GM19238 (cell line): ENCODE data around the gene PLA2G6.
"Not testable (repeated sequence)": the region's sequence is repeated elsewhere in the genome, so short reads cannot be mapped to it uniquely, and the experiment has no call there.

ENCODE experiments used
- DNase-seq: peaks from one replicate; pipeline ENCODE4 v3.0.0; 2011; ENCODE audit warnings: low spot score; ENCODE audit not compliant: insufficient read length

The PLA2G6 gene

GRCh38 chr22:38086001-38086845 lies 95.4 kb downstream of the PLA2G6 start:
- DNase-seq, result no peak

DNA sequence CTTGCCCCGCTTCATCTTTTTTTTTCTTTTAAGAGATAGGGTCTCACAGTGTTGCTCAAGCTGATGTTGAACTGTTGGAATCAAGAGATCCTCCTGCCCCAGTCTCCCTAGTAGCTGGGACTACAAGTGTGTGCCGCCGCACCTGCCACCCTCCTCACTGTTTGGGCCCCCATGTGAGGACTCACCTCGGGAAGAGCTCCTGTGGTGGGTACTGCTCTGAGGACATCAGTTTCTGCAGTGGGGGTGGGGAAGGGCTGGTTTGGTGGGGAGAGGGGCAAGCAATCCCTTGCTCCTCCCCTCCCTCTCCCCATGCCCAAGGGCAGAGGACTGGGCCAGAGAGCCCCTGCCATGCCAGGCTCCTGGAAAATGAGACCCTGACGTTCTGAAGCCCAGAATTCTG lies 96.1 kb downstream of the PLA2G6 start:
- DNase-seq, result no peak

DNA sequence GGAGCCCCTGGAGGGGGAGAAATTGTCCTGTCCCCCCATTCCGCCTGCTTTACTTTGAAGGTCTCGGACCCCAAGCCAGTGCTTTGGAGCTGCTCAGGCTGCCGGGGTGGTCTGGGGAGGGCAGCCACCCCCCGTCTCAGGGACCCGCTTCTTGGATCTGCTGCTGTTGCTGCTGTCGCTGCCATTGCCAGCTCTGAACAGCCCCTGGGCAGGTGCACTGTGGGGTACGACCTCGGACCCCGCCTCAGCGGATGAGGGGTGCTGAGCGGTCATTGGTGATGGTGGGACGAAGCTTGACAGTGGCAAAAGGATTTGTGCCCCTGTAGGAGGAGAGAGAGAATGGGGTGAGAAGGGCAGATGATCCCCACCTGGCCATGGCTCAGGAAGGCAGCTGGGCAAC lies 96.6 kb downstream of the PLA2G6 start:
- no peak for DNase-seq

GRCh38 chr22:38083931-38084631 lies 97.5 kb downstream of the PLA2G6 start, which contains the start of gene SLC16A8:
TSS of gene SLC16A8 (minus strand) at chr22:38084184. CDS start at chr22:38082873, 1,311 bp downstream.
- DNase-seq, result no peak

- no peak for DNase-seq
Measured at GRCh38 chr22:38082986-38083710, 98.5 kb downstream of the PLA2G6 start.

- no peak for DNase-seq
Measured at GRCh38 chr22:38081941-38082828, 99.4 kb downstream of the PLA2G6 start.

GRCh38 chr22:38081636-38081940 lies 100.0 kb downstream of the PLA2G6 start:
- DNase-seq, result no peak

- DNase-seq, result no peak
Measured at GRCh38 chr22:38080850-38081635, 100.6 kb downstream of the PLA2G6 start.

DNA sequence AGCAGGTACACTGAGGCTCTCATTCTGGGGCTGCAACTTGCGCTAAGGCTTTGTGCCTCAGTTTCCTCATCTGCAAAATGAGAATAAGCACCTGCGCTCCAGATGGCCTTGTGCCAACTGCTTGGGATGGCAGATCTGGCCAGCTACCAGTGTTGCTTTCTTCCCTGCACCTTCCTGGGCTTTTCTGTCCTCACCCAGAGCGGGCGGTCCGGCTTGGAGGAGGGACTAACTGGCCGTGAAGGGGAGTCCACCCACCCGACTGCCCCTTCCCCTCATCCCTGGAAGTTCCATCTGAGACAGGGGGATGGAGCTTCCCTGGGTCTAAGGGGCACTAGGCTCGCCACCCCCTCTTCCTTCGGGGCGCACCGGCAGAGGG lies 101.2 kb downstream of the PLA2G6 start:
- no peak for DNase-seq

DNA sequence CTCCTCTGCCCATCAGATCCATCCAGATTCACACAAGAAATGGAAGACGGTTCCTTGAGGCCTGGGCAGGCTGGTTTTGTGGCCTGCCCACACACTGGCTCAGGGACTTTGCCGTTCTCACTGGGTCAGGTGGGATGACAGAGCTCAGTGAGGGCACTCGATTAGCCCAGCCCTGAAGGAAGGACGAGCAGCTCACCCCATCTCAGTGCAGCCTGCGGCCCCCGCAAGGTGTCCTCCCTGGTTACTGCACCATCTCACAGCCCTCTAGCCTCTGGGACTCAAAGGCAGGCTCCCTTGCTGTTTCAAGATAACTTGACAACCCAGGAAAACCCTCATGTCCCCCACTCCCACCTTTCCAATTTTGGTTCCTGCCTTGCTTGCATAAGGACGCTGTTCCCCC lies 101.8 kb downstream of the PLA2G6 start:
- DNase-seq, result no peak

GRCh38 chr22:38079208-38079607 lies 102.4 kb downstream of the PLA2G6 start:
- not testable (repeated sequence) for DNase-seq

DNA sequence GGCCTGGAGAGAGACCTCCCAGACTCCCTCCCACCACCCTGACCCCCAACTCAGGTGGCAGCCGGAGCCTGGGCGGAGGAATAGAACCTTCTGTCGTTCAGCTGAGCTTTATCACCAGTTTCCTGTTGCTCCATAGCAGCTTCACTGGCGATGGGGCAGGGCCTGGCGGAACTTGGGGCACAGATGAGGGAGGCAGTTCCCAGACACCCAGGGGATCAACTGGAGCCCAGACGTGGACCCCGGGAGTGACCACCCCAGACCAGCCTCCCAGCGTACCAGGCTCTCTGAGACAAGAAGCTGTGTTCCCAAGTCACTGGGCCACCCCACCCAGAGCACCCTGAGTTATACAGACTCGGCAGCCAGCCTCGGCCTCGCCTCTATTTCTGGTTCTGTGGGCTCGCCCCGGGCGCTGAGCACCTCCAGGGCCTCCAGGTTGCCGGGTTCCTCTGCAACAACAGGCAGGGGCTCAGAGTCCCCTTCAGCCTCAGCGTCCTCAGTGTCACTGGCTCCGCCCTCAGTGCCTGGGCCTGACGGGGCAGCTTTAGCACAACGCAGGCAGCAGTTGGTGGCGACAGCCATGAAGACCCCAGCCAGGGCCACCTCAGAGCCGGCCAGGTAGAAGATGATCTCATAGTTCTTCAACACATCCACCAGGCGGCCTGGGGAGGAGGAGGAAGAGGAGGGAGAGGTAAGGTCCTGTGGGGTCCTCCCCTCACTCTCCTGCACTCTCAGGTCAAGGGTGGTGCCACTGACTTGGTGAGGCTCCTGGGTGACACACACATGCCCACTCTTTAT lies 103.4 kb downstream of the PLA2G6 start:
- no peak for DNase-seq

DNA sequence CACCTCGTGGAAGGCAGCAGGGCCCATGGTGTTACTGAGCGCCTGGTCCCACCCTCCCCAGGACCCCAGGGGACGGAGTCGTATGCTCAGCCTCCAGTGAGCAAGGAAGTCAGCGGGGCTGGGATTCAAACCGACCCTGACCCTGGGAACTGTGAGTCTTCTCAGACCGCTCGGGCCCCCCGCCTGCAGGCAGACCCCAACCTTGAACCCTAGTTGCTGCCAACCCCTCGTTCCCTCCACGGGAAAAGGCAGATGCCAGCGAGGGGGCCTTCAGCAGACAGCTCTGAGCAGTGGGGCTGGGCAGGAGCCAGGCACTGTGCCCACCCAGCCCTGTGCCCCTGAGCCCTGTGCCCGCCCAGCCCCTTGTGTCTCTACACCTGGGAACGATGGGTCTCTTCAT lies 104.0 kb downstream of the PLA2G6 start:
- DNase-seq, result no peak

- no peak for DNase-seq
Measured at GRCh38 chr22:38077096-38077495, 104.5 kb downstream of the PLA2G6 start.

GRCh38 chr22:38075961-38076360 lies 105.7 kb downstream of the PLA2G6 start:
- no peak for DNase-seq

GRCh38 chr22:38075105-38075825 lies 106.4 kb downstream of the PLA2G6 start:
- DNase-seq, result no peak

DNA sequence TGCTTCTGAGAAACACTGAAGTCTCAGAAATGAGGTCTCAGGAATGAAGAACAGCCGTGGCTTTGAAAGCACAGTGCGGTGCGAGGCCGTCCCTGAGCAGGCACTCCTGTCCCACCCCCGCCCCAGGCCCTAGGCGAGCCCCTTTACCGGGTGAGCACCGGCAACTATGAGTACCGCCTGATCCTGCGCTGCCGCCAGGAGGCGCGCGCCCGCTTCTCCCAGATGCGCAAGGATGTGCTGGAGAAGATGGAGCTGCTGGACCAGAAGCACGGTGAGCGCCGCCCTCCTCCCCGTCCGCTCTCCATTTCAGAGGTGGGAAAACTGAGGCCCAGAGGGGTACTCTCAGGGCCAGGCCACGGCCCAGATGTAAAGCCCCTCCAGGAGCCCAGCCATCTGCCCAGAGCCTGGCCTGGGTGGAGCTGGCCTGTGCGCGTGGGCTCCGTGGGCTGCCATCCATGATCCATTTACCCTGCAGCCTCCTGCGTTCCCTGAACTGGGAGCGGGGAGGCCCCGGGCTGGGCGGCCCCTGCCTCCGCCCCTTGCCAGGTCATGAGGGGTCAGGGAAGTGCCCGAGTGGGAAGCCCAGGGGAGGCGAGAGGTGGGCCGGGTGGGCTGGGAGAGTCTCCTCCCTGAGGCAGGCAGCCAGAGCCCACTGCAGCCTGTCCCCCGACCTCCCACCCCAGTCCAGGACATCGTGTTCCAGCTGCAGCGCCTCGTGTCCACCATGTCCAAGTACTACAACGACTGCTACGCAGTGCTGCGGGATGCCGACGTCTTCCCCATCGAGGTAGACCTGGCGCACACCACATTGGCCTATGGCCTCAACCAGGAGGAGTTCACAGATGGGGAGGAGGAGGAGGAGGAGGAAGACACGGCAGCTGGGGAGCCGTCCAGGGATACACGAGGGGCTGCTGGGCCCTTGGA lies 107.2 kb downstream of the PLA2G6 start:
- DNase-seq, result no peak
